HUES48 (cell line): Measurements from ENCODE around the gene PYROXD2.
"Not testable (repeated sequence)": the region's sequence is repeated elsewhere in the genome, so short reads cannot be mapped to it uniquely, and the experiment has no call there.

Experiments
- H3K27ac ChIP-seq: one replicate; pipeline ENCODE4 v1.7.0; 2013; ENCODE audit warnings: low read depth, low read length, inconsistent platforms
- H3K27me3 ChIP-seq: 2 replicates; pipeline ENCODE4 v1.6.1; 2013; ENCODE audit warnings: mild to moderate bottlenecking, low read length; ENCODE audit not compliant: control insufficient read depth, insufficient read depth
- H3K36me3 ChIP-seq: 2 replicates; pipeline ENCODE4 v1.6.1; 2013; ENCODE audit warnings: low read length; ENCODE audit not compliant: control insufficient read depth, insufficient read depth
- H3K4me1 ChIP-seq: 2 replicates; pipeline ENCODE4 v1.6.1; 2013; ENCODE audit warnings: mild to moderate bottlenecking, low read length; ENCODE audit not compliant: control insufficient read depth, insufficient read depth
- H3K4me3 ChIP-seq: 2 replicates; pipeline ENCODE4 v1.5.1; 2013; ENCODE audit warnings: mild to moderate bottlenecking, low read depth, low read length
- H3K9ac ChIP-seq: 2 replicates; pipeline ENCODE4 v1.6.1; 2013; ENCODE audit warnings: mild to moderate bottlenecking, low read depth, low read length, moderate library complexity
- H3K9me3 ChIP-seq: 2 replicates; pipeline ENCODE4 v1.6.1; 2013; ENCODE audit warnings: low read length; ENCODE audit not compliant: control insufficient read depth, insufficient read depth

PYROXD2 gene

DNA sequence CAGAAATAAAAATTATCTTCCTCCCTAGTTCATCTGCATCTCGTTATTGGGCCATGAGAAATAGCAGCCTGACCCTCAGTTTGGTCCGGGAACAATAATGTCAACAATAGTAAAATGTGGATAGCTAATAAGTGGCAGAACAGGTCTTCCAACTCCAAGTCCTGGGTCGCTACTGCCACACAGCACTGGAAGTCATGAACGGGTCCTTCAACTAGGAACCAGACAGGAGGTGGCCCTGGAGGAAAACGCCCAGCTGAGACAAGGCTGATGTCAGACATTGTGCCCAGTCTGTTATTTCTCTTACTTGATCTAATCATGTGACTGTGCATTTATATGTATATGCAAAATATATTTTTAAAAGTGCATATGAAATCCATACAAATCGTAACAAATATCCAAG, 51.8 kb downstream of the PYROXD2 start:
- peaks cover 15% of the 10 kb centered on the region for H3K4me1 ChIP-seq
- no peak overlapping the region for H3K27ac ChIP-seq
- H3K9ac ChIP-seq = no peak overlapping the region
- no peaks in the 10 kb centered on the region for H3K36me3 ChIP-seq
- peaks cover 2% of the 10 kb centered on the region; the same call in 1 of the 2 replicates for H3K27me3 ChIP-seq
- H3K9me3 ChIP-seq = no peaks in the 10 kb centered on the region
- no peak overlapping the region for H3K4me3 ChIP-seq

DNA sequence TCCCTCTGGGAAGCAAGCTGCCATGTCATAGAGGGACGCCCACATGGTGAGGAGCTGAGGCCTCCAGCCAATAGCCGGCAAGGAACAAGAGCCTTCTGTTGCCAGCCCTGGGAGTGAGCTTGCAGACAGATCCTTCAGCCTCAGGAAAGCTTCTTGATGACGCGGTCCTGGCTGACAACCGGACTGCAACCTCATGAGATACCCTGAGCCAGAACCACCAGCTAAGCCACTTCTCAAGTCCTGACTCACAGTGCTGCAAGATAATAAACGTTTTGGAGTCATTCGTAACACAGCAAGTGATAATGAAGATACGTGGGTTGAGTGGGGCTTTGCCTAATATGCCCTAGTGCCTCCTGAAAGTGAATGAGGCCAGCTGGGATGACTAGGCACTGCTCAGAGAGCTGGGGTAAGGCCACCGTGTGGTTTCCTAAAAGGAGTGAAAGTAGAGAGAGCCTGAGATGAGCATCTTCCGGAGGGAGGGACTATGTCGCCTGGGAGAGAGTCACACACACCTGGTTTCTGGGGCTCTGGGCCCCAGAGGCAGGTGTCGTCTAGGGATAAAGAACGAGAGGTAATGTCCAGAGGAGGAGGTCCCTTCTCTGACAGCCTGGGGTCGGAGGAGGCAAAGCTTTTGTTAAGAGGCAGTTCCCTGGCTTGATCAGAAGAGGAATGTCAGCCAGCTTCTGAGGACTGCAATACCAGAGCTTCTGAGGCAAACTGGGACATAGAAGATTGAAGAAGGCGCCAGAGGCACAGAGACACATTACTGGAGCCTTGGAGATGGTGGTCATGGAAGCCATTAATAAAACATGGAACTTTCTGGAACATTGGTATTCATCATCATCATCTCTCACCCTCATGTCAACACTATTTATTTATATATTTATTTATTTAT, 53.6 kb downstream of the PYROXD2 start:
- H3K36me3 ChIP-seq = no peaks in the 10 kb centered on the region
- no peaks in the 10 kb centered on the region for H3K9me3 ChIP-seq
- H3K9ac ChIP-seq = no peak overlapping the region
- H3K27me3 ChIP-seq = no peaks in the 10 kb centered on the region
- peaks cover 13% of the 10 kb centered on the region; the same call in 1 of the 2 replicates for H3K4me1 ChIP-seq
- no peak overlapping the region for H3K4me3 ChIP-seq
- H3K27ac ChIP-seq = no peak overlapping the region

DNA sequence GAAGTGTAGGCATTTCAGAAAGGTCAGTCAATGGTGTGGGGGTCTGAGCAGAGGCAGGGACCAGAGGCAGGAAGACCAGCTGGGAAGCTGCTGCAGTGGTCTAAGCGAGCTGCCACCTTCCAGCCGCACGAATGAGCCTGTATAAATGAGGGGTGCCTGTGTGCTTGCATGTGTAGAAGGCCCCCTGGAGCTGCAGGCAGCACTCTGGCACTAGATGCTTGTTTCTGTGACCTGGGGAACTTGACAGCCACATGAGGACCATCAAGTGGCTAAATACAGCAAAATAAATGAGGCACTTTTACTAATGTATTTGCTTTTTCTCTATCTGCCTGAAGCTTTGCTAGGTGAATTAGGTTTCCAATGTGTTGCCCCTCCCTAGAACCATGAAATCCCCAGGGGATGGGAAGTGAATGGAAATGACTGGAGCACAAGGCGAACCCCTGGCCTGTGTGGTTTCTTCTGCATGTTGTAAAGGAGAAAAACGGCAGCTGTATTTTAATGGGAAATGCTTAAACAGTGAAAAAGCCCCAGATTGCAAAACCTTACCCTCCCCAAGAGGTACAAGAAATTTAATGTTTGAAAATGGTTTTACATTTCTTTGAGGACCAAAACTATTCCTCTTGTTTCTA, 57.7 kb downstream of the PYROXD2 start:
- H3K9me3 ChIP-seq = no peaks in the 10 kb centered on the region
- H3K36me3 ChIP-seq = no peaks in the 10 kb centered on the region
- H3K9ac ChIP-seq = no peak overlapping the region
- H3K4me1 ChIP-seq = peaks cover 6% of the 10 kb centered on the region; the same call in 1 of the 2 replicates
- no peaks in the 10 kb centered on the region for H3K27me3 ChIP-seq
- H3K4me3 ChIP-seq = no peak overlapping the region
- no peak overlapping the region for H3K27ac ChIP-seq

DNA sequence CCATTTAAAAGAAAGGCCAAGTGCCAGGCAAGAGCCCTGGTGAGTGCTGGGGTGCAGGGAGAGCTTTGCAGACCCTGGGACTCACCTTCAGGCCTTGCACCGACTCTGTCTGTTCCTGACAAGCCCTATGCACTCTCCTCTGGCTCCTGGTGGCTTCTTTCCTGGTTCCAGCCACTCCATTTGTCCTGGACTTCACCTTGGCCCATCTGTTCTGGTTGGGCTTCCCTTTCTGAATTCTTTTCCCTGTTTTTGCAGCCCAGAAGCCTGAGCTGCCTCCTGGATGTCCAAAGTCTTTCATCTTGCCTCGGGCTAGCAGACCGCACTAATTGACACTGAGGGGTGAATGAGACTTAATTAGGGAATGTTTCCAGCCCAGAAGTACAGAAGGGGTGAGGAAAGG, 60.5 kb downstream of the PYROXD2 start:
- Histone ChIP-seq H3K9ac (no peak overlapping the region), H3K27ac (no peak overlapping the region), H3K4me1 (peaks cover 6% of the 10 kb centered on the region; the same call in 1 of the 2 replicates), H3K9me3 (no peaks in the 10 kb centered on the region), H3K4me3 (no peak overlapping the region), H3K36me3 (no peaks in the 10 kb centered on the region), H3K27me3 (no peaks in the 10 kb centered on the region)

DNA sequence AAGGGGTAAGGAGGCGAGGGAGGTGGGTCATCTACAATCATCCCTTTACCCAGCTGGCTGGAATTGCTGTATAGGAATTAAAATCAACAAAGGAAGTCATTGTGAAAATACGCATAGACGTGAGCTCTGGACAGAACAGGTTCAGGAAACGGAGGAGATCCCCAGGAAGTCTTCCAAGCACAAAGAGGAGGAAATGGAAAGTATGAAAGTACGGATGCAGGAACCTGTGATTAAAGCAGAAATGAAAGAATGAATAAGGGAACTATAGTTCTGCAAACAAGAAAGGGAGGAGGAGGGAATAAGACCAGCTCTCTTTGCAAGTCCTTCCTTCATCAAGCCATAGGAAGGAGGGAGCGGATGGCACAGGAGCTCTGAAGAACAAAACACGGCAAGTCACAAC, 61.8 kb downstream of the PYROXD2 start:
- no peaks in the 10 kb centered on the region for H3K27me3 ChIP-seq
- no peak overlapping the region for H3K27ac ChIP-seq

DNA sequence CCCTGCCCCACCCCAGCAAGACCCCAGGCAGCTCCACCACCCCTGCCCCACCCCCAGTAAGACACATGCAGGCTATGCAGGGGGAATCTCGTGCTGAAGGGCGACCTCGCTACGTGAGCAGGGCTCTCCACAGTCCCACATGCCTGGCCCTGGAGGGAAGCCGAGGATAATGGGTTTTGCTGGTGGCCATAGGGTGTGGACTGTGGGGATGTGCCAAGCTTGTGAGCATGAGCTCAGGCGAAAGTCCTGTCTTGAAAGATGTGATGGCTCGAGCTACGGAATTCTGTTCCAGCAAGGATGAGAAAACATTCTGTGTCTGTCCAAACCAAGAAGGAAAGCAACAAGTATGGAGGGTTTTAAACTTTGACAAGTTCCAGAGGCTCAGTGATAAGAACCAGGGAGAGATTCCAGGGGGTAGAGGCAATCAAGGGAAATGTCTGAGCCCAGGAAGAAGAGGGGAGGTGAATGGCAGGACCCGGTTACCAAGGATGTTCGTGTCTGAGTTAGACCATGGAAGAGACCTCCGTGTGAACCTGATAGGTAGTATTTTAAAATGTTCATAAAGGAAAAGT, 63.1 kb downstream of the PYROXD2 start:
- Histone ChIP-seq H3K9me3 (peaks cover 8% of the 10 kb centered on the region; the same call in 1 of the 2 replicates), H3K27ac (no peak overlapping the region), H3K4me1 (no peaks in the 10 kb centered on the region), H3K4me3 (no peak overlapping the region), H3K27me3 (no peaks in the 10 kb centered on the region), H3K36me3 (no peaks in the 10 kb centered on the region), H3K9ac (no peak overlapping the region)

More for the DNA sequence above, 61.8 kb downstream of the PYROXD2 start:
- Histone ChIP-seq H3K4me1 (peaks cover 6% of the 10 kb centered on the region; the same call in 1 of the 2 replicates), H3K9ac (no peak overlapping the region), H3K9me3 (no peaks in the 10 kb centered on the region), H3K36me3 (no peaks in the 10 kb centered on the region), H3K4me3 (no peak overlapping the region)

DNA sequence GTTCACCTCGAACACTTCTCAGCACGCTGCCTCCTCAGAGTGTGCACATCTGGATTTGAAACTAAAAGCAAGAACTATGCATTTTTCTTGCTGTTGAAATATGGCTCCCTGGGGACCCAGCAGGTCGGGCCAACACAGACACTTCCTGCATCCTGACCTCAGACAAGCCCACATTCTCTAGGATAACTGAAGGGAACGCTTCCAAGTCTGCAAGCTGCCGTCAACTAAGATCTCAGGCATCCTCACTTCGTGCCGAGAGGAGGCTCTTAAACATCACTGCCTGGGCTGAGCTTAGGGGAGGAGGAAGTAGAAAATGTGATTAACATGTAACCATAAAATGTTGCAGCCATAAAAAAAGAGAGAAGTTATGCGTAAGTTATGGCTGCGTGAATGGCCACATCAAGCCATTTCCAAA, 65.5 kb downstream of the PYROXD2 start:
- Histone ChIP-seq H3K27me3 (no peaks in the 10 kb centered on the region), H3K36me3 (no peaks in the 10 kb centered on the region), H3K9ac (no peak overlapping the region), H3K4me1 (no peaks in the 10 kb centered on the region), H3K9me3 (peaks cover 17% of the 10 kb centered on the region; the same call in 1 of the 2 replicates), H3K4me3 (no peak overlapping the region), H3K27ac (no peak overlapping the region)

DNA sequence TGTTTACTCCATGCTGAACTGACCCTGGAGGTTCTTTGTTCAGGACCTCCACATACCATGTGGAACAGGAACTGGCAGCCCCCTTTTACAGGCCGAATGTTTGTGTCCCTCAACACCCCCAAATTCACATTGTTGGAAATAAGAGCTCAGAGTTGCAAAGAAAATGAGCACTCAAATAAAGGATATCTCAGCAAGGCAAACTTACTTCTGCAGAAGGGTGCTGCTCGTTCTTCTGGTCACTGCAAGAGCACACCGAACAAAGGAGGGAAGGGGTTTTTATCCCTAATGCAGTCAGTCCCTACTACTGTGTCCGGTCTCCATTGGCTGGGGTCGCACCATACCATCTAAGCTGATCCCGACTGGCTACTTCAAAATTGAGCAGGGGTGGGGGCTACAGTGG, 68.1 kb downstream of the PYROXD2 start:
- no peak overlapping the region for H3K4me3 ChIP-seq
- H3K9me3 ChIP-seq = peaks cover 17% of the 10 kb centered on the region; the same call in 1 of the 2 replicates
- no peak overlapping the region for H3K27ac ChIP-seq
- no peaks in the 10 kb centered on the region for H3K36me3 ChIP-seq
- no peaks in the 10 kb centered on the region for H3K4me1 ChIP-seq
- H3K27me3 ChIP-seq = no peaks in the 10 kb centered on the region
- no peak overlapping the region for H3K9ac ChIP-seq

DNA sequence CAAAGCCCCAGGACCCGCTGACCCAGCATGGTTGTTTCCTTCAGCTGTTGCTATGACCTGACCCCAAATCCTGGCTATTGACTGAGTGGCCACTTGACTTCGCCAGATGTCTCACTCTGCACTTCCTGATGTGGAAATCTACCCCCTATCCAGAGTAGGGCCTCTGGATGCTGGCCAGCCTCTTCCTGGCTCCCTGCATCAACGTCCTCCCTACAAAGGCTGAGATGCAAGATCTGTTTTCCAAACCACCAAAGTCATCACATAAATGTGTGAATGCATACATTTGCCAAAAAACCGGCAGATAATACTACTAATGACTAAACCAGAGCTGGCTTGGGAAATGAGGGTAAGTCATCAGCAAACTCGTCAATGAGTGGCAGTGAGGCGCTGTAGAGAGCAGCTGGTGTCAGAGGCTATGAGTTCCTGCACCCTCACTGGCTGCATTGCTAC, 70.4 kb downstream of the PYROXD2 start:
- no peaks in the 10 kb centered on the region for H3K27me3 ChIP-seq
- H3K9ac ChIP-seq = no peak overlapping the region
- H3K27ac ChIP-seq = no peak overlapping the region
- peaks cover 17% of the 10 kb centered on the region; the same call in 1 of the 2 replicates for H3K9me3 ChIP-seq
- no peaks in the 10 kb centered on the region for H3K4me1 ChIP-seq
- H3K36me3 ChIP-seq = no peaks in the 10 kb centered on the region
- no peak overlapping the region for H3K4me3 ChIP-seq

DNA sequence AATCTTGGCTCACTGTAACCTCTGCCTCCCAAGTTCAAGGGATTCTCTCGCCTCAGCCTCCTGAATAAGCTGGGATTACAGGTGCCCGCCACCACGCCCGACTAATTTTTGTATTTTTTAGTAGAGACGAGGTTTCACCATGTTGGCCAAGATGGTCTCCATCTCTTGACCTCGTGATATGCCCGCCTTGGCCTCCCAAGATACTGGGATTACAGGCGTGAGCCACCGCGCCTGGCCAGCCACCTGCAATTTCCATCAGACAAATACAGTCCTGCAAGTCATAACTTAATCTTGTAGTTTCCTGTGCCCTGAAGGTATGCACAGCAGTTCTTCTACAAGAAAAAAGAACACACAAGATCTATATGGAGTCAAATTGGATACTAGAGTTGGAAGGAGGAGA, 73.3 kb downstream of the PYROXD2 start:
- H3K9ac ChIP-seq, H3K4me1 ChIP-seq, H3K4me3 ChIP-seq, H3K27ac ChIP-seq, H3K27me3 ChIP-seq, H3K36me3 ChIP-seq, H3K9me3 ChIP-seq: not testable (repeated sequence)

DNA sequence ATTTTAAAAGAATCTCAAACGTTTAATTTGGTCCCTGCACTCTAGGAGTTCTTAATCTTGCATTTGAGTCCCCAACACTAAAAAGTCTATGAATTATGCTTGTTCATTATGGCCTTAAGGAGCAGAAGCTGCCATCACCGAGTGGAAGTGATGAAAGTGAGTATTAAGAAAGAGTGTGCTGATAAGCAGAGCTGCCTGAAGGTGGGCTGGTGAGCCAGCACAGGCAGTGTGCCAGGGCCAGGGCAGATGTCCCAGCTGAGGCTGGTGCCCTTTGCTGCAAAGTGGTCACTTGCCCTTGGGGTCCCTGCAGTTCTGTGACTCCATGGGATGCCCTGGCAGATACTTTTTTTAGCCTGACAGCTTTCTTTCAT, 74.1 kb downstream of the PYROXD2 start:
- H3K4me3 ChIP-seq = no peak overlapping the region
- H3K4me1 ChIP-seq = no peaks in the 10 kb centered on the region
- H3K9me3 ChIP-seq = no peaks in the 10 kb centered on the region
- H3K36me3 ChIP-seq = no peaks in the 10 kb centered on the region
- H3K27ac ChIP-seq = no peak overlapping the region
- no peaks in the 10 kb centered on the region for H3K27me3 ChIP-seq
- no peak overlapping the region for H3K9ac ChIP-seq
